Stimulated activated CD8-positive, alpha-beta memory T cell treated with anti-CD3 and anti-CD28 coated beads, Interleukin-7, amount 100 ng/mL, for 24 hours (primary cell): ENCODE measurements around the gene SGPP2.
"Not testable (repeated sequence)": the region's sequence is repeated elsewhere in the genome, so short reads cannot be mapped to it uniquely, and the experiment has no call there.

Source experiments
- DNase-seq: peaks from one replicate; pipeline ENCODE4 v3.0.0-alpha.2; 2020; ENCODE audit warnings: low read depth

SGPP2 gene

GRCh38 chr2:222427646-222428301 lies 3.4 kb downstream of the SGPP2 start:
- DNase-seq = no peak

- DNase-seq = no peak
Observed at GRCh38 chr2:222430071-222430470, 5.7 kb downstream of the SGPP2 start.

DNA sequence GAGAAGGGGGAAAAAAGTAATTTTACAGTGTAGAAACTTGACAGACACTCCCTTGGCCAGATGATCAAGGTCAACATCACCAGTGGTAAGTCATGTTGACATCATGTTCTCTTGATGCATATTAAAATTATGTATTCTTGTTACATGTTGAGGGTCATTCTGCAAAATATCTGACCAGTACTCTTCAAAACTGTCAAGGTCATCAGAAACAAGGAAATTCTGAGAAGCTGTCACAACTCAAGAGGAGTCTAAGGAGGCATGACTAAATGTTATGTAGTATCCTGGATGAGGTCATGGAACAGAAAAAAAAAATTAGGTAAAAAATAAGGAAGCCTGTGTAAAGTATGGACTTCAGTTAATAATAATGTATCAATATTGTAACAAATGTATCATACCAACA lies 6.3 kb downstream of the SGPP2 start:
- no peak for DNase-seq

DNA sequence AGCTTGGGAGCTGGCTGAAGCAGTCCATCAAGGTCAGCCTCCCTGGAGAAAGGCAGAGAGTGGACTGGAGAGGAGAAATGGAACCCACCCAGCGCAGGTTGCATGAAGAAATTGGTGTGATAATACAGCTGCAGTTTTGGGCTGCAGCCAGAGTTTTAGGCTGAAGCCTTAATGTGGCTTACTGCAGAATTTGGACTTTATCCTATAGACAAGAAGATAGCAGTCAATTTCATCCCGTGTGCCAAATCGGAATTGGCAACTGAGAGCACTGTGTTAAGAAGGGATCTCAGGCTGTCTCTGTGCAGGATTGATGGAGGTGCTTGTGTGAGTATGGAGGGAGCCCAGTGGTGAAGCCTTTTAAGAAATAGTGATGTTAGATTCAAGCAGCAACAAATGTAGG lies 7.5 kb downstream of the SGPP2 start:
- no peak for DNase-seq

DNA sequence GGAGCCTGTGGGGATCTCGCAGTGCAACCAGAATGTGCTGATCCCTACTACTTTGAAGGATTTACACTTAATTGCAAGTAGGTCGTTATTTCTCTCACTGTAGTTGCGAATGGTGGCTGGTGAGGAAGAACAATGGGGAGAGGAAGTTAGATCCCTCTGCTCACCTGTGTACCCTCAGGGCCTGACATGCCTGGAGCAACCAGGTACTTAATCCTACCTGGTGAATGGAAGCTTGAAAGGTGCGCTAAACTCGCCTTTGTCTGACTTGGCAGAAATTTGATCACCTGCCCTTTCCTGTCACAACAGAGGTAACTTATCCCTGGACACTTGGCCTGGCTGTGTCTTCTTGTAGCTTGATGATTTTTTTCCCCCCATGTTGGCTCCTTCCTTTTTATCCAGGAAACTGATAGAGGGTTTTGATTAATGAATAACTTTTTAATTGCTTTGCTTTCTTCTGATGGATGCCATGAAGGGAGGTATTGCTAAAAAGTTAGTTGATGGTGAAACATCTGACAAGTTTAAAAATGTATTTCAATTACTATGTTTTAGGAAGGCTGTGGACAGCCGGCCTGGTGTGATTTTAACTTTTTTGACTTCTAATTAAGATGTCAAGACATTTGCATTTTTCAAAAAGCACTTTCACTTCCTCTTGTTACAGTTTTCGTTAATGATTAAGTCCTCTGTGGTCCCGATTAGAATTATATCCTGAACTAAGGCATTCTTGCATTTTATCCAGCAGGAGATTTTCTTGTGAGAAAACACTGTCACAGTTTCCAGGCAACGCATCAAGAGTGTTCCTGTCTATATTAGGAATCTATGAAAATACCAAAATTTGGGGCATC lies 9.2 kb downstream of the SGPP2 start:
- DNase-seq = no peak

- no peak for DNase-seq
Observed at GRCh38 chr2:222434204-222434603, 9.9 kb downstream of the SGPP2 start.

DNA sequence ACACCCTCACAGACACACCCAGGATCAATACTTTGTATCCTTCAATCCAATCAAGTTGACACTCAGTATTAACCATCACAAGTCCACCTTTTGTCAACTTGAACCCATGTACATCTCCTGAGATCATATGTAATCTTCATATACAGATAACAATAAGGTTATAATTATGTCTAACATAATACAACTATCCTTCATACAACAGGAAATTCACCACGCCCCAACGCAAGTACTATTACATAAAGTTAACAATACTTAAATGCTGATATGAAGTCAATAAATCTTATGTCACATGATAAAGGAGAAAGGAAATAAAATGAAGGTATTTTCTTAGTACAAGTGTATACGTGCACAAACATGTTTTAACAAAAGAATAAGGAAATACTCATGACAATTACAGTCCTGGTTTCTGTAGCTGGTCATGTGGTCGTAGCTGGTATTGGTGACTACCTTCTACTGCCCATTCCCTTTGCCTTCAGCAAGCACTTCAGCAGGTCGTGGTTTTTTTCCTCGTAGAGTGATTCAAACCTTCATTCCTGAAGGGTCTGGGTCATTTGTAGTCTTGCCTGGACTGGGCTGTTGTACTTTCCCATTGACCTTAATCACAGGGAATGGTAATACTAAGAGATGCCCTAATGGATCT lies 11.2 kb downstream of the SGPP2 start:
- DNase-seq = not testable (repeated sequence)

- DNase-seq = no peak
Observed at GRCh38 chr2:222436040-222436413, 11.7 kb downstream of the SGPP2 start.

- DNase-seq = no peak
Observed at GRCh38 chr2:222439692-222440091, 15.3 kb downstream of the SGPP2 start.

DNA sequence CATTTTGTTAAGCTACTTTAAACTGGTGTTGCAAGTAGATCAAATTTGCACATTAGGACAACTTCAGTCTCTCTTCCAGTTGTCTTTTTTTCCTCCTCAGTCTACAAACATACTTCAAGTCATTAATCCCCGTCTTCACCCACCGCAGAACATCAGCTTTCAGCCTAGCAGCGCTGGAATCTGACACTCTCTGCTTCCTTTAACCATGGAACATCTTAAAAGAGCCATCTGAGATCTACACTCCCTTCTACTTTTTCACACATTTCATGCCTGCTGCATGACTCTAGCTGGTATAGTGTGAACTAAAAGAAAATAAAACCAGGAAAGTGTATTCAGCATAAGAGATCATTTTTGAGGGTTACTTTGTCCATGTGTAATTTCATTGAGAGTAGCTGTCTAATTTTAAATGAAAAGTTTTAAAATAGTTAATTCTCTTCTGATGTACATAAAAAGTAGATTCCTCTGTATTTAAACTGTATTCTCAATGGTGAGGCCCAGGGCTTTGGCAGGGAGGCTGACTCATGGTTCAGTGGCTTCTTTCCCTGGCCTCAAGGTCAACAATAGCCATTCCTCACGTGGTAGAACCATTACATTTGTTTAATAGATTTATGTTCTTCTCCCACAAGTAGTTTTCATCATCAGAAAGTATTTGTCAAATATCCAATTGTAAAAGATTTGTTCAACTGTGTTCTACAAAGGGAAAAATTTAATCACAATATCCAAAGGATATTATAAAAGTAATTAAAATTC lies 16.5 kb downstream of the SGPP2 start:
- no peak for DNase-seq

- DNase-seq = no peak
Observed at GRCh38 chr2:222442665-222443064, 18.3 kb downstream of the SGPP2 start.

DNA sequence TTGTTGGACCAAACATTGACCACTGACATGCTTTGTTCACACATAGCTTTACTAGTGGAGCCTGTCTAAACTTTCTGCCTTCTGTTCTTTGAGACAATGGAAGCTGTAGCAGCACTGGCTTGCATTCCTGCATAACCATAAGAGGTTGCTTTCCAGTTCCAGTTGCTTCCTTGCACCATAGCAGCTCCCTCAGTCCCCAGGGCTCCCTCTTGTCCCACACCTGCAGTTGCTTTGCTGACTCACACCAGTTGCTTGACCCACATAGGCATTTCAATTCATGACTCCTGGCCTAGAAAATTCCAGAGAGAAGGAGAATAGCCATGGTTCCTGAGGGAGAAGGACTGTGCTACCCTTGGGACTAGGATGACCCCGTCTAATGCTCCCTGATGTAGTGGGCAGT lies 20.9 kb downstream of the SGPP2 start:
- no peak for DNase-seq

- no peak for DNase-seq
Observed at GRCh38 chr2:222447131-222447530, 22.8 kb downstream of the SGPP2 start.

DNA sequence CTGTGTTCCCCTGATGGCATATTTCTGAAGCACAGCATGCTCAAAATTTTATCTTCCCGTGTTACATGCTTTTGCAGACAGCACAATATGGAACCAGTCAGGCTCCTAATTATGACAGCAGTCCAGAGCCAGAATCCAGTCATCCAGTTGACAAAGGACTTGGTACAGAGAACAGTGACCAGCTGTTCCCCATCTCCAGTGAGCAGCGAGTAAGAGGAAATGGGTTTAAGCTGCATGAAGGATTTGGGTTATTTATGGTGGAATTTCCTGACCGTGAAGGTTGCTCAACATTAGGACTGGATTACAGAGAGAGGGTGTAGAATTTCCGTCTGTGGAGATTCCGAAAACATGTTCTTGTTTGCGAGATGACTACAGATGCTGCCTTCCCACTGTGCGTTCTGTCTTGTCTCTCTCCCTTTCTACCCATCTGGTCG lies 24.4 kb downstream of the SGPP2 start:
- no peak for DNase-seq

GRCh38 chr2:222450021-222450420 lies 25.7 kb downstream of the SGPP2 start:
- no peak for DNase-seq

DNA sequence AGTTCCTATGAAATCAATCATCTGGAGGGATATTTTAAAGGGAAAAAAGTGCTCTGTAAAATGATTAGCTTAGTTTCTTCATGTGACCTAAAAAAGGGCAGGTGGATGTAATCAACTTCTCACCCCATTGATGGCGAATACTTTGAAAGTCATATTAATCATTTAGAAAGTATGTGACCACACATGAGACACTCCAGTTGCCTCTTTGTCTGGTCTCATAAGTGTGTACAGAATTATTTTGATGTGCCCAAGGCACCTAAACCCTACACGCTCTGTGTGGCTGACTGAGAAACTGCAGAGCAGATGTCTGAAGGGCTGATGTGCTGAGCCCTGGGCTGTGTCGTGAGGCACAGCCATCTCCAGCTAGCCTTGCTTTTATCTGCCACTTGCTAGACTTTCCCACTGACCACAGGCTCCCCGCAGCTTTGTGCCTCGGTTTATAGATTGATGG lies 26.9 kb downstream of the SGPP2 start:
- no peak for DNase-seq

DNA sequence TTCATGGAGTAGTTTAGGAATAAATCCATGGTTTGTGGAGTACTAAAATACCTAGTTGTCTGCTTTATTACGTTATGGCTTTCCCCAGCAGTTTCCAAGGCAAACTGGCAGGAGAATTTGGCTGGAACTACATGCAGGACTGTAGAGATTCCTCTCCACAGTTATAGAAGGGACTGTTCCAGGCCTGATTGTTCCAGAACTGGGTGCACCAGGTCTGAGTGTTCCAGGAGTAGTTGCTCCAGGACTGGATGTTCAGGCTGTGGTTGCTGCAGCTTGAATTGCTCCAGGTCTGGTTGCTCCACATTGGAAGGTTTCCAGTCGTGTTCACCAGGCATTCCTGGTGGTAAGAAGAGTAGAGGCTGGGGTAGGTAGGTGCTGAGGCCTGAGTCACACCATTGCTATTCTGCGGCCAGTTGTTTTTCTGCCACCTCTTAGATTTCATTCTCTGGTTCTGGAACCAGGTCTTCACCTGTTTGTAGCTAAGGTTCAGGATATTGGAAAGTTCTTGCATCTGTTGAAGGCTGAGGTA lies 28.1 kb downstream of the SGPP2 start:
- DNase-seq = no peak

DNA sequence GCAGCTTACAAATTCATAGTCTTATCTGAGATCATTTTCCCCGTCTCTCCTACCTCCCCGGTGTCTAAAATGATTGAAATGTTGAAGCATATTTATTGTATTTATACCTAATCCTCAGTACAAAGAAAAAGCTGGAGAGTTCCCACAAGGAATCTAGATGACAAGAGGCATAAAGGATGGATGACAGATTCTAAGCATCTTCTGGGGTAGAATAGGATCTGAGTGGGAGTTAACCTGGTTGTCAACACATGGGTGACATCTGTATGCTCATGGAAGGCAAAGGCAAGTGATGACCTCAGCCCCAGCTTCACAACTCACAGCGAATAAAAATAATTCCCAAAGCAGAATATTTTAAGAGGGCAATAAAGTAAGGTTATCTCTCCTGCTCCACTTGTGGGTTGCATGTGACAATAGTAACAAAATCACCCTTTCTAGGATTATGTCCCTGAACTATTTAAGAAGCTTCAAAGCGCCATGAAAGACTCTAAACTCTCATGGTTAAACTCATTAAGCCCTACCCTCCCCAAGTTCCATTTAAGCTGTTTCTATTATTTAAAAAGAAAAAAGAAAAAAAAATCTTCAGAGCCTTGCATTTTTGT lies 32.2 kb downstream of the SGPP2 start:
- no peak for DNase-seq

GRCh38 chr2:222459983-222460382 lies 35.6 kb downstream of the SGPP2 start:
- DNase-seq = no peak

DNA sequence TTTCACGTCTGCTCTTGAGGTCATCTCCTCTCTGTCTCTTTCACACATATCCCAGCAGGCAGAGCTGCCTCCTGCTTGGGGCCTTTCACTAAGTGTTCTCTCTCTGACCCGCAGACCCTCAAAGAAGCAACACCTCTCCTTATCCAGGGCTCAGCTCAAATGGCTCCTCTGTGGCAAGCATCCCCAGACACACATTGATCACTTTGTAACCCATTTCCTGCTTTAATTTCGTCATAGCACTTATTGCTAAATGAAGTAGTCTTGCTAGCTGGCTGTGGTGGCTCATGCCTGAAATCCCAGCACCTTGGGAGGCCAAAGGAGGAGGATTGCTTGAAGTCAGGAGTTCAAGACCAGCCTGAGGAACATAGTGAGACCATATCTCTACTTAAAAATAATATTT lies 41.4 kb downstream of the SGPP2 start:
- no peak for DNase-seq

GRCh38 chr2:222468346-222468745 lies 44.0 kb downstream of the SGPP2 start:
- DNase-seq = no peak
